Left renal pelvis (tissue), 4 donors: ENCODE results near the gene ABCF3. TPM values are rescaled to one million over a fixed set of nuclear protein-coding genes. Genes with fewer than 3 reads are reported as not detected.
A peak's percentile ranks its signal among the peaks of the same experiment; 100 is the strongest.

ENCODE experiments used
- DNase-seq, 4 donors: peaks; one replicate each; pipeline ENCODE4 v3.0.0-alpha.2; 2013; ENCODE audit warnings: low read depth in 4 of 4, low spot score in 3 of 4
- polyA plus RNA-seq, 4 donors: library from polyadenylated mRNA; unstranded; fragments of 120-200 nt; gene quantifications; one replicate each; pipeline ENCODE4 v1.2.1, GENCODE V29; 2013; ENCODE audit not compliant: insufficient read length in 4 of 4

Gene ABCF3
- polyA plus RNA-seq, 4 donors = 48.8 to 77.4 (median 59.0) TPM

DNA sequence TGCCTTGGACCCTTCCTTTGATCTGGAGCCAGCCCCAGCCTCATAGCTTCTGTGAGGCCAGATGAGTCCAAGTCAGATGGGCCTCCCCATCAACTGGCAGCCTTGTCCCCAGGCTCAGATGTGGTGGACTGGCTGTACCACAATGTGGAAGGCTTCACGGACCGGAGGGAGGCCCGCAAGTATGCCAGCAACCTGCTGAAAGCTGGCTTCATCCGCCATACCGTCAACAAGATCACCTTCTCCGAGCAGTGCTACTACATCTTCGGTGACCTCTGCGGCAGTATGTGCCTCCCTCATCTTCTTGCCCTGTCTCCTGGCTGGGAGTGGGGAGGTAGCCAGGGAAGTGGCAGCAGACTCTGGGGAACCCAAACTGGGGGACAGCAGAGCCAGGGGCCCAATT, 18.2 kb upstream of the ABCF3 start:
- DNase-seq = no peak

DNA sequence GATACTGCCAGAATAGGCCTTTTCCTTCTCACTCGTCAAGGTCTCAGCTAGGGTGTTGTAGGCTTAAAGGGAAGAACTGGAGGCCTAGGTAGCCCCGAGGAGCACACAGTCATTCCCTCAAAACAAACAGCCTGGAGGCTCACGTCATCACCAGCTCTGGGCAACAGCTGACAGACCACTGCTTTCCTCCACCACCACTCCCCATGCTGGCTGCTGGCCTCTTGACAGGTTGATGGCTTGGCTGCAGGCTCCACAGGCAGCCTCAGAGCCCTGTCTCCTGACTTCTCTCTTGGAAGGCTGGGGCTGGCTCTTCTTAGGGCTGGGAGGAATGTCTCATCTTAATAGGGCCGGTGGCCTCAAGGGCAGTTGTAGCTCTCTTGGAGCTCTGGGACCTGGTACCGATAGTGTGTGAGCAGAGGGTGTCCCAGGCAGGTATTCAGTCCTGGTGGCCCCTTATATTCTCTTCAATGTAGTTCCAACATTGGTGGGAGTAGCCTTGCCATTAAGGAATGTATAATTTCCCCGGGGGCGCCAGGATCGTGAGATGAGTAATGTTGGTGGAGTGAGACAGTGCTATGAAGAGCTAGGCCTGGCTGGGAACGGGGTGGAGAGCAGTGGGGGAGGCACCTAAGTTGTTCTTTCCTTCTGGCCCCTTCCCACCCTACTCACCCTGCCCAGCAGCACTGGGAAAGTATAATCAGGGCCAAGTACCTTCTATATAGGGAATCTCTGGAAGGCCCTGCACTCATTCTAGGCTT, 17.5 kb upstream of the ABCF3 start:
- no peak for DNase-seq

DNA sequence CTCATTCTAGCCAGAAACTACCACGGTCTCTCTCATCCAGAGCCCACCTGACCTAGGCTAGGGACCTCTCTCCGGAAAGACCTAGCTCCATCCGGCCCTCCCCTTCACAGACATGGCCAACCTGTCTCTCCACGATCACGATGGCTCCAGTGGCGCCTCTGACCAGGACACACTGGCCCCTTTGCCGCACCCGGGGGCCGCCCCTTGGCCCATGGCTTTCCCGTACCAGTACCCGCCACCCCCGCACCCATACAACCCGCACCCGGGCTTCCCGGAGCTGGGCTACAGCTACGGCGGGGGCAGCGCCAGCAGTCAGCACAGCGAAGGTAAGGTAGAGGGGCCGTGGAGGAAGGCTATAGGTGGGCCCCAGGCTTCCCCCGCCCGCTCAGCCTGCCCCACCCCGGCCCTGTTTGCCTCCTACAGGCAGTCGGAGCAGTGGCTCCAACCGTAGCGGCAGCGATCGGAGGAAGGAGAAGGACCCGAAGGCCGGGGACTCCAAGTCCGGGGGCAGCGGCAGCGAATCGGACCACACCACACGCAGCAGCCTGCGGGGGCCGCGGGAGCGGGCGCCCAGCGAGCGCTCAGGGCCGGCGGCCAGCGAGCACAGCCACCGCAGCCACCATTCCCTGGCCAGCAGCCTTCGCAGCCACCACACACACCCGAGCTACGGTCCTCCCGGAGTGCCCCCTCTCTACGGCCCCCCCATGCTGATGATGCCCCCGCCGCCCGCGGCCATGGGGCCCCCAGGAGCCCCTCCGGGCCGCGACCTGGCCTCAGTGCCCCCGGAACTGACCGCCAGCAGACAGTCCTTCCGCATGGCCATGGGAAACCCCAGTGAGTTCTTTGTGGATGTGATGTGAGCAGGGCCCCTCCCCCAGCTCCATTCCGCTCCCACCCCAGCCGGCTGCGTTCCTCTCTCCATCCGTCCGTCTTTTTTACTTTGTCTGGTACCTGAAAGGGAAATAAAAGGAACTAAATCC, 15.8 kb upstream of the ABCF3 start:
- no peak for DNase-seq

DNA sequence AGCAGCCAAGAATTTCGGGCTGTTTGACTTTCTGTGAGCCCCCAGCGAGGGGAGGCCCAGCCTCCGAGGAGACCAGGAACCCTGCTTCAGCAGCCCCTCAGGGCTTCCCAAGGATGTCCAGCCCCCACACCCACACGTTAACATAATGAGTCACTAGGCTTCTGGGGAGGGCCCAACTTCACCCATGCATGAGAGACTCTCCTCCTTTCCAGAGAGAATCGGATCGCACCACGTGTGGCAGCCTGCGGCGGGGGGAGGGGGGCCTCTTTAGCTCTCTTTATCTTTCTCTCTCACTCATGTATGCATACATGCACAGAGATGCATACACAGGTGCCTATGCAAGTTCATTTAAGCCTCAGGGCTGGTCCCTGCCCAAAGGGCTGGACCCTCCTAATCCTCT, 14.4 kb upstream of the ABCF3 start:
- no peak for DNase-seq

DNA sequence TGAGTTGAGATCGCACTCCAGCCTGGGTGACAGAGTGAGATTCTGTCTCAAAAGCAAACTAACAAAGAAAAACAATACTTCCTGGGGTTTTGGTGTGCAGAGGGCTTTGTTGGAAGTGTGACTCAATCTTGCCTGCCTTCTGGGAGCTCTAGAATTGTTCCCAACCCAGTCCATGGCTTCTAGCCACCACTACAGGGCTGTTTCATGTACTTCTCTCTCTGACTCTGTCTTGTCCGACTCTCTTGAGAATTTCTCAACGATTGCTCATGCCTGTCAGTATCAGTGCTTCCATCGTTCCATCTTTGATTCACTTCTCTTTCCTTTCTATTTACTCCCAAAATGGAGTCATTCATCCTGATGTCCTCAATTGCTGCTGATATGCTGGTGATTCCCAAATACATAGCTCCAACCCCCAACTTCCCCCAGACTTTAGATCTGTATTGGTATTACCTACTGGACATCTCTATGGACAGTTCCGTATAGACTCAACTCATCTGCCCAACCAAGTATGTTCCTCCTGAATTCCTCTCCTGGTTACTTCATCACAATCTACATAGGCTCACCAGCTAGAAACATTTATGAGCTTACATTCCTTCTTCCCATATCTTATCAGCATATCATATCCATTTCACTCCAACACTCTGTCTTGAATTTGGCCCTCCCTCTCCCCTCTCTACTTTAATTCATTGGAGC, 13.2 kb upstream of the ABCF3 start:
- no peak for DNase-seq

DNA sequence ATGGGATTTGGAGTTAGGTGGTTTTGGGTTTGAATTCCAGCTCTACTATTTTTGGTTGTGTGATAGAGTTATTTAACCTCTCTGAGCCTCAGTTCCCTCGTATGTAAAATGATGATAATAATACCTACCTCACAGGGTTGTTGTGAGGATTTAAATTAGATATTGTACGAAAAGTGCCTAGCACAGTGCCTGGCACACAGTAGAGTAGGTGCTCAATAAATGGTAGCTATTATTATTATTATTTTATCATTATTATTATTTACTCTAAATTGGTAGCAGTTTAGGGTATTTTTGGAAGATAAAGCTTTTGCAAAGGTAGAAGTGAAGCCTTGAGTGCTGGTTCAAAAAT, 12.7 kb upstream of the ABCF3 start:
- DNase-seq = no peak

DNA sequence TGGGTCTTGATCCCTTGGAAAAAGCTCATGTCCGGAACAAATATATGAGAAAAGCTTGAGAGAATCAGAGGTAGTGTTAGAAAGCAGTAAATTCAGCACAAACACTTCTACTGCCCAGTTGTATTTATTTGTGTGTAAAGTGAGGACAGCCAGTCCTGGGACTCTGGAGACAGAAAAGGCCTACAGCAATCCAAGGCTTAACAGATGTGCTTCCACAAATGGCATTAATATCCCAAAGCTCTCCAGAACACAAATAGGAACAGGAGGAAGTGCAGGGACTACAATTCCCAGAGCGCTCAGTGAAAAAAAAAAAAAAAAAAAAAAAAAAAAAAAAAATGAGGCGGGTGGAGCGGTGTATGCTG, 11.7 kb upstream of the ABCF3 start:
- DNase-seq = no peak

DNA sequence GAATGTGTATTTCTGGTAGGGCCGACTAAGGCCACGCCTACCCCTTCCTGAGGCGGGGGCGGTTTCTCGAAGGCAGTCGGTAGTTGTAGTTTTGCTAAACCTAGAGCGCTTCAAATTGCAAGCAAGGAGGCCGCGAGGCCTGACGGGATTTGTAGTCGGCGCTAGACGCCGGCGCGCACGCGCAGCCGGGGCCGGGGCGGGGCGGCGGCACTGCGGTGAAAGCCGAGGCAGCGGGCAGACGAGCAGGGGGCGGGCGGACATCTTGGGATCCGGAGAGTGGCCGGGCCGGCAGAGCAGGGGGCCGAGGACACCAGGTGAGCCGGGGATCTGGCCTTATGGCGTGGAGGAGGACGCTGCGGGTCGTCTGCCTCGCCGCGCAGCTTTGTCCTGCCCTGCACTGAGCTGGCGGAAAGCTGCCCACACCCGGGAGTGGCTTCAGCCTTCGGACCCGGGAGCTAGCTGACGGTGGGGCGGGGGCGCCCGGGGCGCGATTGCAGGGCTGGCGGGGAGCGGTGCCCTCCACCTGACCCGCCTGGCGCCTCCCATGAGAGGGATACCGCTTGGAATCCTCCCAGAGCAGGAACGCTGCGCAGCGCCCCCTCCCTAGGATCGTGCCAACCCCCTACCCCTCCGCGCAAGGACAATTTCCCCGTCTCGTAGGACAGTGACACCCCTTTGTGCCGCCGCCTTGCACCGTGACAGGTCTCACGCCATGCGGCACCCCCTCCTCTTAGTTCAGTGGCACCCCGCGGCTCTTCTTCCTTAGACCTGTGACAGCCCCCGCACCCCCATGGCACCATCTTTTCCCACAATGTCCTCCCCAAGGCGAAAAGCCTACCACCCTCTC, 11.1 kb upstream of the ABCF3 start, which contains the start of gene AP2M1:
Gene AP2M1 (plus strand): TSS at position 210 of the 847 bp plus-strand sequence. CDS start 2,139 bp downstream, outside the sequence.
- DNase-seq = peak; percentile 96 to 98 (median 97)

DNA sequence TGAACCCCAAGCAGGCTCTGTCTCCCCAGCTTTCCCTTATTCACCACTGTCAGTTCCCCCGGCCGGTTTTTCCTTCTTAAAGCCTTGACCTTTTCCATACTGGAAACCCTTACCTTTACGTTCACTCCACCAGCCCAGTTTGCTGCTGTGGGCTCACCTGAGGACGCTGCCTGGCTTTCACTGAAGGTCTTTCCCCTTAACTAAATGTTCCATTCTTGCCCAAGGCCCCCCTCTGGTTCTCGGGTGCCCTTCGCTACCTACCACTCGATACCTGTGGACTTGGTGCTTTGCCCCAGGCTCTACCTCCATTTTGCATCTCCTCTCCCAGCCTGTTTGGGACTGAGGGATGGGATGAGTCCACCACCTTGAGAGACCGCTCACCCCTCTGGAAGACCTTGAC, 10.5 kb upstream of the ABCF3 start:
- DNase-seq = no peak

DNA sequence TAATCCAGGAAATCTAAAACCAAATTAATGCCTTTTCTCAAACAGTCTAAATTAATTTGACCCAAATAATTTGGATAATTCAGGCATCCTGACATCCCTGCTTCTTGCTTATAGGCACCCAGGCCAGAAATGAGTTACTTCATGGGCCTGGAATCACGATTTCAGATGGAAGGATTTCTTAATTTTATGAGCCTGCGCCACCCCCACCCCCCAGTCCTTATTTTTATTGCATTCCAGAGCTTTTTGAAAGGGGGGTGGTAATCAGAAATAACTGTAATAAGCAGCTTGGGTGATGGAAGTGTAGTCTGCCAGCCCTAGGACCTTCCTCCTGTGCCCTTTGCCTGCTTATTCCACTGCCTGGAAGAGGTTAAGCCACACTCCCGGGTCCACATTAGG, 10.0 kb upstream of the ABCF3 start:
- no peak for DNase-seq

DNA sequence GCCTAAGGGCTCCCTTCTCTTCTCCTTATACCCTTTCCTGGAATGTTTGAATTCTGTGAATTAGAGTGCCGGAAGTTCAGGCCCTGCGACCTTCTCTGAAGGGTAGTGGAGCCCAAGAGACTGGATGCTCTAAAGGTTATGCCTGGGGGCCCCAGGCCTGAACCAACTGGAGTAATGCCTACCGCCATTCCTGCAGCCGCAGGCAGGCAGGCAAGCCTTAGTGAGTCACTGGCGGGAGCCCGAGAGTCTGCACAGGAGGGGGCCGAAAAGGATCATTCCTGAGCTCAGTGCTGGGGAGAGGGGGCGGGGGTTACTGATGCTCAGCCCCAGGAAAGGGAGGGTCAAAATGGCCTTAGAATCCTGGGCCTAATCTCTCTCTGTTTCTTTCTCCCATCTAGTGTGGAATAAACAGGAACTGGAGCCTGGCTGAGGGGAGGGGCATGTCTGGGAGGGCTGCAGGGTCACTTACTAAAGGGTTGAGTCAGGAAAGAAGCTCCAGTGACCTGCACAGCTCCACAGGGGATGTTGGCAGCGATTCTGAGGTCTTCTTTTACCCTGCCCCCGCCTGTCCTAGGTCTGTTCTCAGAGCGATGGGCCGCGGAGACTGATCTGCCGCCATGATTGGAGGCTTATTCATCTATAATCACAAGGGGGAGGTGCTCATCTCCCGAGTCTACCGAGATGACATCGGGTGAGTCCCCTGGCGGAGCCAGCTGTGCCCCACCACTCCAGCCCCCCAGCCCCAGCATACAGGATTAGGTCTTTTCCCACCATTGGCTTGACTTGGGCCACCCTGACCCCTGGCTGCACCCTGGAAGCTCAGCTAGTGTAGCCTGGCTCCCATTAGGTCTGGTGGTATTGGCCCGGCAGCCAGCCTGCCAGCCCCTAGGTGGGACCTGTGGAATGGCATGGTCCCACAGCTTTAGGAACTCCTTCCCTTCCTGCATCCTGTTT, 9.3 kb upstream of the ABCF3 start:
- no peak for DNase-seq

DNA sequence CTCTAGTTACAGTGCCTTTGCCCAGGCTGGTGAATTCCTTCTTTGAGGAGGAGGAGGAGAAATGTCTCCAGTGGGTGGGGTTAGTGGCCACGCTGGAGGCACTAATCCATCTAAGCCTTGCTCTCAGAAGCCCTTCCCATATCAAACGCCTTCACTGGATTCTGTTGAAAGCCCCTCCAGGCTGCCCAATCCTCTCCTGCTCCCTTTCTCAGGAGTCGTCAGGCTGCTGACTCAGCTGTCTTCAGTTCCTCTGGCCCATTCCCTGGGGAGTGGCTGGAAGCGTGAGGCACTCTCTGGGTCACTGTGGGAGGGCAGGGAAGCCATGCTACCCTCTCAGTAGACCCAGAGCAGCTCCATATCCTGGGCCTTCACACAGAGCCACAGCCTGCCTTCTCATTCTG, 8.7 kb upstream of the ABCF3 start:
- DNase-seq = no peak

DNA sequence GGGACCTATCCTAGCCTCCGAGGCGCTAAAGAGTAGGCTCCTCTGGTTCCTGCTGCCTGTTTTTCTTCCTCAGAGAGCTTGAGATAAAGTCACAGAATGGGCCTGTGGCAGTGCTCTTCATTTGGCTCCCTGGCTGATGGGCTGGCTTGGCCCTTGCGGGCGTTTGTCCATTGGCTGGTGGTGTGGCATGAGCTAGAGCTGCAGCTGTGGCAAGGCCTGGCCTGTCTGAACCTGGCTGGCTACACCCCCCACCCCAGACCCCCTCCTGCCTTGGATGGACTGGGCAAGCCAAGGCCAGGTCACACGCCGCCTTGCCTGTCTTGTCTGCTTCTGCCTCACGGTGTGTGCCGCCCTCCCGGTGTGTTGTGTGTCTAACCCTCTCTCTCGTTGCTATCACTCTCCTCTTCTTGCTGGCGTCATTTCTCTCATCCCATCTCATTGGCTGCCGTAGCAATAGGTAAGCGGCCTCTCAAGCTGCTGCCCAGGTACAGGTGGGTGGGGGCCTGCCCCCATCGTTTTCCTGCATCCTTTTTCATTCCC, 8.2 kb upstream of the ABCF3 start:
- DNase-seq = no peak

DNA sequence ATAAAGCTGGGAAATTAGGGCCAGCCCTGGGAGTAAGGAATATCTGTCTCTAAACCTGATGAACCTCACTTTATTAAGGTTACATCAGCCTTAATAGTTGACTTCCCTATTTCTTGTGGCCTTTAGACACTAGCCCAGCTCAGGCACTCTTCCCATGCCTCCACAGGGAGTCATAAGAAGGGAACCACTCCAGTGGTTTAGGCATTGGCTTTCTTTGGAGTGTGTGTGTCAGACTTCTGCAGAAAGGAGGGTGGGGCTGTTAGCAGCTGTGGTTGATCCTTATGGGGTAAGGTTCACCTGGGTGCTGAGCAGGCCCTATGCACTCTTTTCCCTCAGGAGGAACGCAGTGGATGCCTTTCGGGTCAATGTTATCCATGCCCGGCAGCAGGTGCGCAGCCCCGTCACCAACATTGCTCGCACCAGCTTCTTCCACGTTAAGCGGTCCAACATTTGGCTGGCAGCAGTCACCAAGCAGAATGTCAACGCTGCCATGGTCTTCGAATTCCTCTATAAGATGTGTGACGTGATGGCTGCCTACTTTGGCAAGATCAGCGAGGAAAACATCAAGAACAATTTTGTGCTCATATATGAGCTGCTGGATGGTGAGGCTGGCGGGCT, 7.4 kb upstream of the ABCF3 start:
- DNase-seq = no peak

DNA sequence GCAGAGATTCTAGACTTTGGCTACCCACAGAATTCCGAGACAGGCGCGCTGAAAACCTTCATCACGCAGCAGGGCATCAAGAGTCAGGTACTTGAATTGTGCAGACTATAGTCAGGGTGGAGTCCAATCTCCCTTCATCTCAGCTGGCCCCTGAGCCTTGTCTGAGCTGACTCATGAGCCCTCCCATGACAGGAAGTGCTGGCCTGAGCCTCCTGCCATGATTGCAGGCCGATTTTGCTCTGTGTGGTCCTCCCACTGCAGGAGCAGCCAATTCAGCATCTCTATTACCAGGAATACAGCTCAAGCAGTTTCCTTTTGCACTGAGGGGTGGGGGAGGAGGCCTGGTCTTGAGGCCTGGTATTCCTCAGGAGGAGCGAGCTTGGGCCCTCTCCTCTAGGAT, 5.8 kb upstream of the ABCF3 start:
- DNase-seq = no peak

DNA sequence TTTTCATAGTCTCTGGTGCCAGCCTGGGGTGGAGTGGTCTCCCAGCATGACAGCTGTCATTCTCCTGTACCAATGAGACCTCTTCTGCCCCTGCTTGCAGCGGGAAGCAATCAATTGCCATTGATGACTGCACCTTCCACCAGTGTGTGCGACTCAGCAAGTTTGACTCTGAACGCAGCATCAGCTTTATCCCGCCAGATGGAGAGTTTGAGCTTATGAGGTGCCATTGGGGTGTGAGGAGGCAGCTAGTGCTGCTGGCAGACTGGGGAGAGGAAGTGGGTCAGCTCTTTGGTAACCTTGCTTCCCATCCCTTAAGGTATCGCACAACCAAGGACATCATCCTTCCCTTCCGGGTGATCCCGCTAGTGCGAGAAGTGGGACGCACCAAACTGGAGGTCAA, 4.4 kb upstream of the ABCF3 start:
- no peak for DNase-seq

DNA sequence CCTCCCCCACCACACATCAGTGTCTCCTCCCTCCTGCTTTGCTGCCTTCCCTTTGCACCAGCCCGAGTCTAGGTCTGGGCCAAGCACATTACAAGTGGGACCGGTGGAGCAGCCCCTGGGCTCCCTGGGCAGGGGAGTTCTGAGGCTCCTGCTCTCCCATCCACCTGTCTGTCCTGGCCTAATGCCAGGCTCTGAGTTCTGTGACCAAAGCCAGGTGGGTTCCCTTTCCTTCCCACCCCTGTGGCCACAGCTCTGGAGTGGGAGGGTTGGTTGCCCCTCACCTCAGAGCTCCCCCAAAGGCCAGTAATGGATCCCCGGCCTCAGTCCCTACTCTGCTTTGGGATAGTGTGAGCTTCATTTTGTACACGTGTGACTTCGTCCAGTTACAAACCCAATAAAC, 2.3 kb upstream of the ABCF3 start:
- DNase-seq = no peak

DNA sequence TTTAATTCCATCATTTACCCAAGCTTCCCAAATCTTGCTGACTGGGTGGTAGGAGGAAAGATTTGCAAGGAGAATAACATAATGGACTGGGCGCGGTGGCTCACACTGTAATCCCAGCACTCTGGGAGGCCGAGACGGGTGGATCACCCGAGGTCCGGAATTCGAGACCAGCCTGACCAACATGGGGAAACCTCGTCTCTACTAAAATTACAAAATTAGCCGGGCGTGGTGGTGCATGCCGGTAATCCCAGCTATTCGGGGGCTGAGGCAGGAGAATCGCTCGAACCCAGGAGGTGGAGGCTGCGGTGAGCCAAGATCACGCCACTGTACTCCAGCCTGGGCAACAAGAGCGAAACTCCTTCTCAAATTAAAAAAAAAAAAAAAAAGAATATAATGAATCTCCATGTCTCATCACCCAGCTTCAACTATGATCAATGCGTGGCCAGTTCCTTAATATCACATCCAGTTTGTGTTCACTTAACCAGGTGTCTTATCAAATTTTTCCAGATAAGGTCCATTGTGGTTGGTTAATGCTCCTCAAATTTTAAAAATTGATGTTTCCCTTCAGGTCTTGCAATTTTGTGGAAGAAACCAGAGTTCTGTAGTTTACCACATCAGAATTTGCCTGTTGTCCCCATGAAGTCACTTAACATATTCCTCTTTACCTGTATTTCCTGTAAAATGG, 1.3 kb upstream of the ABCF3 start:
- no peak for DNase-seq
